Right cardiac atrium (tissue), 5 donors: ENCODE measurements around the gene PTGES2. TPM values are rescaled to one million over a fixed set of nuclear protein-coding genes. Genes with fewer than 3 reads are reported as not detected.

Experiments
- ATAC-seq, 2 donors: fragments of 200-7000 bp; cut with Tn5 transposase; one replicate each; pipeline versions ENCODE4 v1.8.0 to v1.9.1; 2020; ENCODE audit warnings: moderate library complexity in 2 of 2, mild to moderate bottlenecking in 1 of 2
- DNase-seq, 3 donors: peaks; one replicate each; pipeline ENCODE4 v3.0.0-alpha.2; 2020
- H3K27ac ChIP-seq: one replicate; pipeline ENCODE4 v1.5.1; 2013; ENCODE audit warnings: mild to moderate bottlenecking, low read length, control low read depth, moderate library complexity
- H3K27me3 ChIP-seq: one replicate; pipeline ENCODE4 v1.6.1; 2013; ENCODE audit not compliant: control insufficient read depth, insufficient read depth
- H3K4me1 ChIP-seq: one replicate; pipeline ENCODE4 v1.6.1; 2013; ENCODE audit warnings: low read length; ENCODE audit not compliant: control insufficient read depth, insufficient read depth
- H3K4me3 ChIP-seq: one replicate; pipeline ENCODE4 v1.5.1; 2013; ENCODE audit warnings: low read length, control low read depth
- H3K9me3 ChIP-seq: one replicate; pipeline ENCODE4 v1.6.1; 2013; ENCODE audit warnings: low read length; ENCODE audit not compliant: control insufficient read depth
- WGBS: extraction: QIAGEN DNeasy Blood & Tissue Kit; methylation state at CpG from one replicate; pipeline ENCODE4 v1.1.7; 2013; 5-methylcytosine and 5-hydroxymethylcytosine counted together
- intact Hi-C, 4 donors: fragments of 100-400 bp; cut with DNase I; formaldehyde crosslinking; loops; one replicate each; pipeline versions ENCODE4 v1.11.0 to v1.14.0; 2022 to 2023
- polyA plus RNA-seq: library from polyadenylated mRNA; stranded (reverse); fragments of 200-250 nt; gene quantifications from one replicate; pipeline ENCODE4 v1.2.3, GENCODE V29; 2013
- total RNA-seq, 4 donors: library from RNA; stranded (reverse); fragmentation: NEBNext Ultra II Directional; extraction: Animal tissue kit (Norgen Biotek cat#: 25700); gene quantifications; one replicate each; pipeline ENCODE4 v1.2.1, GENCODE V29; 2021
- donor health status: healthy with polysubstance abuse.
- donor health status: DM: no; HTN: yes; CAD: no.
- donor health status: DM: no; HTN: no; CAD: no.
- donor health status: DM: no; HTN: yes; CAD: no; lungs with severe emphysema.
- donor health status: DM: yes; HTN: yes; CAD: no.

Gene PTGES2
- total and polyA plus RNA-seq, 5 donors = 122 to 162 (median 126) TPM

GRCh38 chr9:128123451-128124080 lies 4.0 kb downstream of the PTGES2 start:
- WGBS = 91% methylated on average over 21 of the region's 21 CpGs
- peak; percentile 13 to 38 (median 30) for DNase-seq

GRCh38 chr9:128122809-128123175 lies 4.7 kb downstream of the PTGES2 start:
- WGBS = 95% methylated on average over 24 of the region's 24 CpGs
- Histone ChIP-seq H3K27me3 (no peaks in the 10 kb centered on the region), H3K4me1 (peaks cover 3% of the 10 kb centered on the region), H3K27ac (no peak overlapping the region), H3K4me3 (no peak overlapping the region), H3K9me3 (no peaks in the 10 kb centered on the region)
- no peak for ATAC-seq
- peak; percentile 14 to 59 (median 43) for DNase-seq
- intact Hi-C loops = no loop called here

More at GRCh38 chr9:128123451-128124080, 4.0 kb downstream of the PTGES2 start:
- H3K4me3 ChIP-seq = no peak overlapping the region
- H3K9me3 ChIP-seq = no peaks in the 10 kb centered on the region
- H3K27ac ChIP-seq = no peak overlapping the region
- ATAC-seq = no peak
- no peaks in the 10 kb centered on the region for H3K27me3 ChIP-seq
- H3K4me1 ChIP-seq = peaks cover 3% of the 10 kb centered on the region
- intact Hi-C loops = no loop called here

GRCh38 chr9:128121924-128122808 lies 5.4 kb downstream of the PTGES2 start:
- DNase-seq (peak; percentile 12 to 47 (median 37)), ATAC-seq (no peak)
- no peak overlapping the region for H3K27ac ChIP-seq
- H3K27me3 ChIP-seq = no peaks in the 10 kb centered on the region
- intact Hi-C loops = no loop called here
- H3K4me3 ChIP-seq = no peak overlapping the region
- WGBS = 86% methylated on average over 27 of the region's 27 CpGs
- H3K4me1 ChIP-seq = peaks cover 3% of the 10 kb centered on the region
- H3K9me3 ChIP-seq = no peaks in the 10 kb centered on the region

DNA sequence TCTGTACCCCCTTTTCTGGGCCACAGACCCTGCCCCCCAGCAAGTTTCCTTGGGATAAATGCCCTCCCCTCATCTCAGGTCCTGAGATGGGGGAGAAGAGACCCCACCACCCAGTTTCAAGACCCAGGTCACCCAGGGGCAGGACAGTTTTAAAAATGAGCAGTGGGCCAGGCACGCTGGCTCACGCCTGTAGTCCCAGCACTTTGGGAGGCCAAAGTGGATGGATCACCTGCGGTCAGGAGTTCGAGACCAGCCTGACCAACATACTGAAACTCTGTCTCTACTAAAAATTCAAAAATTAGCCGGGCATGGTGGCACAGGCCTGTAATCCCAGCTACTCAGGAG lies 6.1 kb downstream of the PTGES2 start:
- DNase-seq (peak in 2 of 3 donors; percentile 5 to 23), ATAC-seq (no peak)
- Histone ChIP-seq H3K27ac (no peak overlapping the region), H3K4me1 (peaks cover 3% of the 10 kb centered on the region), H3K27me3 (no peaks in the 10 kb centered on the region), H3K9me3 (no peaks in the 10 kb centered on the region), H3K4me3 (no peak overlapping the region)
- intact Hi-C loops = no loop called here
- 95% methylated on average over 5 of the region's 5 CpGs for WGBS

DNA sequence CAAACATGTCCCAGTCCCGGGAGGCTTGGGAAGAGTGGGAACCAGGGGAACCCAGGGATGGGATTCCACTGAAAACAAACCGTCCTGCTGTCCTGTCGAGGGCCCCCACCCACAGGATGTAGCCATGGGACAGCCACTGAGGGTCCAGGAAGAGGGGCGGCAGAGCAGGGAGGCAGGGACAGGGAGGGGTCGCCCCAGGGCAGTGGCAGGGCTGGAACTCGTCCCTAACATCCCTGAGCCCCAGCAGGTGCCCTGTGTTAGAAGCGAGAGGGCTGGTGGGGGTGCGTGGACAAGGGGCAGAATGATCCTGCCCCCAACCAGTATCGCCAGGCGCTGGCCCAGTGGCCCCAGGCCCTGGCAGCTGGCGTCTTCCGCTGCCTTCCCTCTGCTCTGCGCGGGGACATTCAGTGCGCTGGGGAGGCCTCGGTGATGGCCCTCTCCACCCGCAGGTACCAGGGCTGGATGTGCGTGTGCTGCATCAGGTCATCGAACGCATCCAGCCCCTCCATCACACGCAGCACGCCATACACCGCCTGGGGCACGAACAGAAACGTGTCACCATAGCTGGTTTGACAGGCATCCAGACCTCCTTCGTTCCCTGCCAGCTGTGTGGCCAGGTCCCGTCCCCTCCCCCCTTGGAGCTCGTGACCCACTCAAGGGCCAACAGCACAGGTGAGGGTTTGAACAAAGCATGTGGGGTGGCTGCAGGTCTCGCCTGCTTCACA lies 6.6 kb downstream of the PTGES2 start:
- Histone ChIP-seq H3K4me1 (peaks cover under 1% of the 10 kb centered on the region), H3K27me3 (no peaks in the 10 kb centered on the region), H3K9me3 (no peaks in the 10 kb centered on the region), H3K27ac (no peak overlapping the region), H3K4me3 (no peak overlapping the region)
- ATAC-seq = no peak
- 82% methylated on average over 29 of the region's 29 CpGs for WGBS
- intact Hi-C loops = no loop called here
- peak; percentile 12 to 55 (median 35) for DNase-seq

DNA sequence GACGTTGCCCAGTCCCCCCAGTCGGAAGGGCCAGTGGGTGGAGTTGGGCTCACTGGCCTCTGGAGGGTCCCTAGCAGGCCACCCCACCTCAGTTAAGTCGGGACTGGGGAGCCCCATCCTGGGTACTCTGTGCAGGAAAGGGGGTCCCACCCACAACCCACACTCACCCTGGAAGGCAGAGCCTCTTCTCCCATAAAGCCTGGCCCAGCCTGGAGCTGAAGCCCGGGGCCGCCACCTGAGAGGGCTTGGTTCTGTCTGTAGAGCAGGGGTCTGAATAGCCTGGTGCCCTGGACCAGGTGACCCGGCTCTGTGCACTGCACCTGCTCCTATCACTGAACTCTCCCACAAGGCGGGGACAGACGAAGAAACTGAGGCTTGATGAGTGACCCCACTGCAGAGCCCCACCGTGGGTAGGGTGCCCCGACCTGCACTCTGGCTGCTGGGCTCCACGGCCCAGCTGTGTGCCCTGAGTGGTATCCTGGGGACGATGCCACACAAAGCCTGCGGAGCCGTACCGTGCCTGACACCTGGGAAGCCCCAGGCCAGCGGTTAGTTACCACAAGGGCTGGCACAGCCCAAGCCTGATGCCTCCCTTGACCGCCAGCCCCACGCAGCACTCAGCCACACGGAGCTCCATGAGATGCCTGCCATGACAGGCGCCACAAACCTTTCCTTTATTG lies 7.3 kb downstream of the PTGES2 start:
- Histone ChIP-seq H3K9me3 (no peaks in the 10 kb centered on the region), H3K27ac (no peak overlapping the region), H3K4me1 (no peaks in the 10 kb centered on the region), H3K4me3 (no peak overlapping the region), H3K27me3 (no peaks in the 10 kb centered on the region)
- intact Hi-C loops = no loop called here
- DNase-seq (peak in 2 of 3 donors; percentile 14 to 57), ATAC-seq (no peak)
- WGBS = 85% methylated on average over 20 of the region's 20 CpGs

GRCh38 chr9:128118971-128119665 lies 8.4 kb downstream of the PTGES2 start:
- intact Hi-C loops = loop anchor here (5.0 to 10.0 kb wide), 3 partner anchors 82 to 177 kb away; no protein-coding TSS in a partner anchor
- peak in 2 of 3 donors; percentile 13 to 52 for DNase-seq

DNA sequence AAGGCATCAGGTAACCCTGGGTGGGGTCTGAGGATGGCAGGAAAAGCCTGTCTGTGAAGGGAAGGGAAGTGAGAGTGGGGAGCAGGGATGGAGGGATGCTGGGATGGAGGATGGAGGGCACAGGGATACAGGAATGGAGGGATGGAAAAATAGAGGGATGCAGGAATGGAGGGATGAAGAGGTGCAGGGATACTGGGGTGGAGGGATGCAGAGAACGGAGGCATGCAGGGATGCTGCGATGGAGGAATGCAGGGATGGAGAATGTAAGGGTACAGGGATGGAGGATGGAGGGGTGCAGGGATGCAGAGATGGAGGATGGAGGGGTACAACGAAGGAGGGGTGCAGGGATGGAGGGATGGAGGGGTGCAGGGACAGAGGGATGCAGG lies 9.1 kb downstream of the PTGES2 start:
- no peak overlapping the region for H3K27ac ChIP-seq
- peak in 2 of 3 donors; percentile 2 to 10 for DNase-seq
- no peak overlapping the region for H3K4me3 ChIP-seq
- 43% methylated on average over 3 of the region's 3 CpGs for WGBS
- H3K27me3 ChIP-seq = no peaks in the 10 kb centered on the region
- ATAC-seq = peak in 1 of 2 donors; percentile 2
- H3K9me3 ChIP-seq = no peaks in the 10 kb centered on the region
- H3K4me1 ChIP-seq = no peaks in the 10 kb centered on the region
- intact Hi-C loops = loop anchor here (5.0 to 10.0 kb wide), 3 partner anchors 81 to 176 kb away; no protein-coding TSS in a partner anchor

More at GRCh38 chr9:128118971-128119665, 8.4 kb downstream of the PTGES2 start:
- Histone ChIP-seq H3K27me3 (no peaks in the 10 kb centered on the region), H3K4me3 (no peak overlapping the region), H3K4me1 (no peaks in the 10 kb centered on the region), H3K9me3 (no peaks in the 10 kb centered on the region), H3K27ac (no peak overlapping the region)
- WGBS = 74% methylated on average over 15 of the region's 15 CpGs
- ATAC-seq = peak in 1 of 2 donors; percentile 1

- intact Hi-C loops = loop anchor here (5.0 to 10.0 kb wide), 3 partner anchors 81 to 176 kb away; no protein-coding TSS in a partner anchor
- no peak overlapping the region for H3K27ac ChIP-seq
Observed at GRCh38 chr9:128117613-128118471, 9.7 kb downstream of the PTGES2 start.

More at GRCh38 chr9:128117613-128118471, 9.7 kb downstream of the PTGES2 start:
- no peak overlapping the region for H3K4me3 ChIP-seq
- ATAC-seq = peak; percentile 58 to 60
- peak; percentile 95 to 98 (median 98) for DNase-seq
- H3K9me3 ChIP-seq = no peaks in the 10 kb centered on the region
- H3K27me3 ChIP-seq = no peaks in the 10 kb centered on the region
- 8% methylated on average over 27 of the region's 27 CpGs for WGBS
- H3K4me1 ChIP-seq = no peaks in the 10 kb centered on the region
